NCI-H345 (cell line): ENCODE measurements around the gene PHF20.
"Not testable (repeated sequence)": the region's sequence is repeated elsewhere in the genome, so short reads cannot be mapped to it uniquely, and the experiment has no call there.

ENCODE experiments used
- DNase-seq: peaks from one replicate; lab custom pipeline; 2025; lab: John Stamatoyannopoulos, UW

The PHF20 gene

DNA sequence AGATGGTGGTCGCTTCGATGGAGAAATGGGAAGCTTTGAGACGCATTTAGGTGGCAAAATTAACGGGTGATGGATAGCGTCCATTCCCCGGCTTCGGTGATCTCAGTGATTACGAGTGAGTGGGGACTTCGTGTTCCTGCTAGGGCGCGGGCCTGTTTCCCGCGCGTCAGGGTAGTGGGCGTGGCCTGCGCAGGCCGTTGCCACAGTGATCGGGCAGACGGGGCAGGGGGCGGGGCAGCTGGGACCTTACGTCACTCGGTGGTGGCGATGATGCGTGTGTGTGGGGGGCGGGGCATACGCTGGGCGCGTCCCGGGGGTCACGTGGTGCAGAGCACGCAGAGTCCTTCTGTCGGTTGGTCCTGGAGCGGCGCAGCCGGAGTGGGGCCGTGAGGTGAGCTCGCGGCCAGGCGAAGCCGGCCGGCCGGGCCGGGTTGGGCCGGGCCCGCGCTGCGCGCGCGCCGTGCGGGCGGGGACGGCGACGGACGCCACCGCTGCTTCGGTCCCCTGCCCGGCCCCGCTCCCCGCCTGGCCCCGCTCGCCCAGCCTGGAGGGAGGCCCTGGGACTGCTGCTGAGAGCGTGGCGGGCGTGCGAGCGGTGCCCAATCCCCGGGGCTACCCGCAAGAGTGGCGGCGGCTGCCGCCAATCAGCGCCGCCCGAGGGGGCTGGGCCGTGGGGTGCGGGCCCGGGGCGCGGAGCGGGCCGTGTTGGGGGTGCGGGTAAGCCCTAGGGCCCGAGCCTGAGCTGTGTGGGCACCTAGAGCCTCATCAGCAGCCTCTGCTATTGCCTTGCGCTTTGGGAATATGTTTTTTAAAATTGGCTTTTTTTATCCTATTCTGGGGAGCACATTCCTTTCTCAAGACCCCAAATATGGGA lies at the start of gene PHF20:
Gene PHF20 (plus strand): TSS at position 327 of the 874 bp plus-strand sequence. CDS start 29,508 bp downstream, outside the sequence.
- peak; percentile 97 for DNase-seq

DNA sequence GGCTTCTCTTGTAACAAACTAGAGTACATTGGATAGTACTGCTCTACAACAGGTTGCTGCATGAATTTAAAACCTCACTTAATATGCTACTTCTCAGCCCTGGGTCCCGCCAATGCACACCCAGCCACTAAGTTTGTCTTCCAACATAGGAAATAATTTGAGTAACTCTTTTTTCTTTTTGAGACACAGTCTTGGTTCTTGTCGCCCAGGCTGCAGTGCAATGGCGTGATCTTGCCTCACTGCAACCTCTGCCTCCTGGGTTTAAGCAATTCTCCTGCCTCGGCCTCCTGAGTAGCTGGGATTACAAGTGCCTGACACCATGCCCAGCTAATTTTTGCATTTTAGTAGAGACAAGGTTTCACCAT lies 48.6 kb upstream of the PHF20 start:
- DNase-seq, result not testable (repeated sequence)

DNA sequence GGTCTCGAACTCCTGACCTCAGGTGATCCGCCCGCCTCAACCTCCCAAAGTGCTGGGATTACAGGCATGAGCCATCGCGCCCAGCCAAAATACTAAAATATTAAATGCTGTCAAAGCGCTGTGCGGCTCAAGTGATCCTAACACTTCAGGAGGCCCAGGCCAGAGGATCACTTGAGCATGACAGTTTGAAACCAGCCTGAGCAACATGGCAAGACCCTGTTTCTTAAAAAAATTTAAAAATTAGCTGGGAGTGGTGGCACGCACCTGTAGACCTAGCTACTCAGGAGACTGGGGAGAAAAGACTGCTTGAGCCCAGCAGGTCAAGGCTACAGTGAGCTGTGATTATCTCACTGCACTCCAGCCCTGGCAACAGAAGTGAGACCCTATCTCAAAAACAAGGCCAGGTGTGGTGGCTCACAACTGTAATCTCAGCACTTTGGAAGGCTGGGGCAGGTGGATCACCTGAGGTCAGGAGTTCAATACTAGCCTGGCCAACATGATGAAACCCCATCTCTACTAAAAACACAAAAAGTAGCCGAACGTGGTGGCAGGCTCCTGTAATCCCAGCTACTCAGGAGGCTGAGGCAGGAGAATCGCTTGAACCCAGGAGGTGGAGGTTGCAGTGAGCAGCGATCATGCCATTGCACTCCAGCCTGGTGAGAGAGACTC lies 48.0 kb upstream of the PHF20 start:
- DNase-seq, result not testable (repeated sequence)

DNA sequence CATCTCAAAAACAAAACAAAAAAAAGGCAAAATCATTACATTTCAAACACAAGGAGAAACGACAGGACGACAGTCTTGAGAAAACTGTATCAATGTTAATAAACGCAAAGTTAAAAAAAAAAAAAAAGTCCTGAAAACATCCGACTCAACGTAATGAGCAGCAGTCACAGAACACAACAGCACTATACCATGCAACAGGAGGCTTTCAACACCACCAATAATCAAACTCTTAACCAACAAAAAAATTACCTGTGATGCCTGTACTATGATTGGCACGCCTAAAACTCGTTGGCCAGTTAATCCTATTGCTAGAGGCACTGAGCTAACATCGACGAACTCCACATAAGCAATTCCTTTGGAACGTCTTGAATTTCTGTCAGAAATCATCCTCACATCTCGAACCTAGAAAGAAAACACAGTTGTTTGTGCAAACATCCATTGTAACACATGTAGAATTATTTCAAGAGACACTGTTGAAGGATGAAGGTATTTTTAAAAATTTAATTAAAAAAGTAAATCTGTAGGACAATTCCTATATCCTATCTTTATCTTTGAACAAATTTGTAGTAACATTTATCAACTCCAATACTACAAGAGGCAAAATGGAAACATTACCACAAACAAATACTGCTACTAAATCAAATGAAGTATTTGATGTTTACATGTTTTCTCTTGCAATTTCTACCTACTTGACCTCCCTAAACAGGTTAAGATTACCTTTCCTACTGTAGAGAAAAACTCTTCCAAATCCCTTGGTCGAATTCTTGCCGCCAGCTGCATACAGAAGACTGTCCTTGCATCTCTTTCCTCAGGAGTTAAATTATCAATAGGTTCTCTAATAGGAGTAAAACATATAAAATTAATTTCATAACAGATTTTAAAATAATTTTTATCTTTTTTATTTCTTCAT lies 47.2 kb upstream of the PHF20 start:
- no peak for DNase-seq

DNA sequence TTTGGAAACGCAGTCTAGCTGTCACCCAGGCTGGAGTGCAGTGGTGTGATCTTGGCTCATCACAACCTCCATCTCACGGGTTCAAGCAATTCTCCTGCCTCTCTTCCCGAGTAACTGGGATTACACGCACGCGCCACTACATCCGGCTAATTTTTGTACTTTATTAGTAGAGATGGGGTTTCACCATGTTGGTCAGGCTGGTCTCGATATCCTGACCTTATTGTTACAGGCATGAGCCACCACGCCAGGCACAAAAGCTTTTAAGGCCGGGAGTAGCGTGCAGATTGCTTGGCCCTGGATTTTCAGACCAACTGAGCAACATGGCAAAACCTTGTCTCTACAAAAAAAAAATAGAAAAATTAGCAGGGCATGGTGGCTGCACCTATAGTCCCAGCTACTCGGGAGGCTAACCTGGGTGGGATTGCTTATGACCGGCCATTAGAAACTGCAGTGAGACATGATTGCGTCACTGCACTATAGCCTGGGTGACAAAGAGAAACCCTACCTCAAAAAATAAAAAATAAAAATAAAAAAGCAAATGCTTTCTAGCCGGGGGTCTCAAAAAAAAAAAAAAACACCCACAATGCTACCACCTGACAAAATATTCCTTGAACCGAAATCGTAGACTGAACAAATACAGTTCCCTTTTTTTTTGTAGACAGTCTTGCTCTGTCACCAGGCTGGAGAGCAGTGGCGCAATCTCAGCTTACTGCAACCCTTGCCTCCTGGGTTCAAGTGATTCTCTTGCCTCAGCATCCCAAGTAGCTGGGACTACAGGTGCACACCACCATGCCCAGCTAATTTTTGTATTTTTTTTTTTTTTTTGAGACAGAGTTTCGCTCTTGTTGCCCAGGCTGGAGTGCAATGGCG lies 44.7 kb upstream of the PHF20 start:
- DNase-seq, result no peak

DNA sequence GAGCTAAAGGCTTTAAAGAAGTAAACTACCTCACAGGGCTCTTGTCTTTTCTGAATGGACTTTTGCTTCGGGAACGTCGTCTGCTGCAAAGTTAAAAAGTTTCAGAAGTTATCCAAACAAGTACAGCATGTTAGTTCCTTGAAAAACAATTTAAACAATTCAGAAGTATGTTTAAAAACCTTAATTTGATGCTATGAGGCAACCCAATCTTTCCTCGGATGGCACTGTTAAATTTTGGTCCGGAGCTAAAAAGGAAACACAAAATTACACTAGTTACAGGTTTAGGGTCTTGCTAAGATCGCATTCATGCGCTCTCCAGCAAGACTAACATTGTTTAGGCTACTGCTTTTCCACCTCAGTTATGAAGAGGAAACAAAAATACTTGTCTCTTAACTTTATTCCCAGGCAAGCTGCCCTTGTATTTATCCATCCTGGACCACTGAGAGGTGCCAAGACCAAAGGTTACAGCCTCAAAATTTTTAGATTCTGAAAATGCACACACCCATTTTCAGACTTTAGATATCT lies 42.5 kb upstream of the PHF20 start:
- DNase-seq, result no peak

DNA sequence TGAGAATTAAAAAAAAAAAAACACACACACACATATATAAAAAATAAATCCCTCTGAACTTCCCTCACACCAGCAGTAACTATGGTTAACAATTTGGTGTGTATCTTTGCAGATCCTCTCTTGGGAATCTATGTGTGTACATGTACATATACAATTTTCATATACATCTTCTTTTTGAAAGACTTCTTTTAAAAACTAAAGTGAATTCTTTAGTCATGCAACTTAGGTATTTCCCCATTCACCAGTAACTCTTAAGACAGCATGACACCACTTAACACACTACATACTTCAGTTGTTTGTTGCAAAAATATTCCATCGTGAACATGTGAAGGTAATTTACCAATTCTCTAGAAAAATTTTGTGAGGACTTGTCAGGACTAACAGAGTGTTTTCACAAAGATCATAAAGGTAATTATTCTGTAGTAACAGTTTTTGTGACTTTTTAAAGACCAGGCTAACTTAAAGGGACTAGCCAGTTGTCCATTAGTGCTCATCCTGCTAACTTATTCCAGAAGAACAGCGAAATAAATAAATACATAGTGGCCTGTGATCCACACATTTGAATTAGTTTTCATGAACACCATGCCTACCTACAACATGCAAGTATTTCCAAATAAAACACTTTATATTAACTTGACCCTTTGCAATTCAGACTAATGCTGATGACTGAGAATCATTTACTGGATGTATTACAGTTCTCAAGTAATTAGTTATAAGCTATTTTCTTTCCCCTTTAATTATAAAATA lies 41.8 kb upstream of the PHF20 start:
- DNase-seq, result no peak

DNA sequence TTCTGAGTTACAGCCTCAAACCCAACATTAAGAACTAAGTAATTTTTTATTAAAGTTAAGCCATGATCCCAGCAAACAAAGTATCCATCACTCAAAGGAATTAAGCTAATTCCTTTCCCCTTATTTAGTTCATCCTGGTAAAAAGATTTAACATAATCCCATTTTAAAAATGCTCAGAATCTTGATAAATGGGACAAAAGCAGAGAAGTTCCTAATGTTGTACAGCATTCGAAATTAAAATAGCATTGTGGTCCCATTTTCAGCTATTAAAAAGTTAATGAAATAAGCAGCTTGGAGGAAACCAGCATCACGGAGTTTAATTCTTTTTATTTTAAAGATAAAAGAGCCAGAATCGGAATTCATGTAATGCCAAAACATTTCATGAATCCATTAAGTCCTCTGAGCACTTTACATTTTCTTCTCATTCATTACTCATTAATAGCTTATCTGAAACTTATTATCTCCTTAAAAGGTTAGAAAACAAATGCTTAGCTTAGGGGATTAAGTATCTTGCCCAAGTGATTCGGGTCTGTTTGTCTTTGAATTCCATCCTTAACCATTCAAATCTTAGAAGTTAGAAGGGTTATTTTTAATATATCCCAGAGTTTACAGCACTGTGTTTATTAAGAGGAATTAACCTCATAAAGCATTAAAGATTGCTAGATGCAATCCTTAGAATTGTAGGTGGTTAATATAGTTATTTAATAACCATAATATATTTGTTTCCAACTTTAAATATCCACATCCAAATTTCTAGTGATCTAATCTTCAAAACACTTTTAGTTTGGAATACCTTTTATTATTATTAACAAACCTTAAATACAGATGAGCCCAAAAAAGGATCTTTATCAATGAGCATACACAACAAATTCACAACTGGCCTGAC lies 41.0 kb upstream of the PHF20 start:
- no peak for DNase-seq

DNA sequence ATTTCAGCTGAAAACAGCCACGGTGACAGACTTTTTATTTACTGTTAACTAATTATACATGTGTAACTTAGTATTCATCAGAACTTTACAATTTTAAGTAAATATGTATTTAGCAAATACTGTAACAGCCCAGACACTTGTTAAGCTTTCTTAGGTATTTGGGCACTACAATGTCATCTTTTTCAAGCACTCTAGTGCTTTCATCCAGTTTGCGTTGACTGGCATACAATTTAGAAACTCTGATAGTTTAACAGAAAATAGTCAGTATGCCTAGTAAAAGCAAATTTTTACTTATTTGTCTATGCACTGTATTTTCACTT lies 40.4 kb upstream of the PHF20 start:
- no peak for DNase-seq

DNA sequence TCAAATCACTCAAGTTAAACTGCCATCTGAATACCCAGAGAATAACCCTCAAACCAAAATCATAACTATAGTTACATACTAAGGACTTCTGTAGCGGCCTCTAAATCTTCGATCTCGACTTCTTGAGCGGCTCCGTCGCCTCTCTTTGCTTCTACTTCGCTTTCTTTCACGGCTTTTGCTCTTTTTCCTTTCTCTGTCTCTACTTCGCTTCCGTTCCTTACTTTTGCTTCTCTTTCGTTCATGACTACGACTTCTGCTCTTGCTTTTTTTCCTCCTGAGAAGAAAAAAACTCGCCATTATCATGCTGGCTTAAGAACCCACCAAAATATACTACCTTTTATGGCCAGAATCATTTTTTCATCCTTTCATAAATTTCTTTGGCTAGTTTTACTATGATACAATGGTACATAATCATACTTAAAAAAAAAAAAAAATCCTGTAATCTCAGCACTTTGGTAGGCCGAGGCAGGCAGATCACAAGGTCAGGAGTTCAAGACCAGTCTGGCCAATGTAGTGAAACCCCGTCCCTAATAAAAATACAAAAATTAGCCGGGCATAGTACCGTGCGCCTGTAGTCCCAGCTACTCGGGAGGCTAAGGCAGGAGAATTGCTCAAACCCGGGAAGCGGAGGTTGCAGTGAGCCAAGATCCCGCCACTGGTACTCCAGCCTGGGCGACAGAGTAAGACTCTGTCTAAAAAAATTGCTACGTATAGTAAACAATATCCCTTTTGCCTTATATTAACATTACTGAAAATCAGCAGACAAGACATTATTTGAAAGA lies 39.8 kb upstream of the PHF20 start:
- DNase-seq, result no peak

DNA sequence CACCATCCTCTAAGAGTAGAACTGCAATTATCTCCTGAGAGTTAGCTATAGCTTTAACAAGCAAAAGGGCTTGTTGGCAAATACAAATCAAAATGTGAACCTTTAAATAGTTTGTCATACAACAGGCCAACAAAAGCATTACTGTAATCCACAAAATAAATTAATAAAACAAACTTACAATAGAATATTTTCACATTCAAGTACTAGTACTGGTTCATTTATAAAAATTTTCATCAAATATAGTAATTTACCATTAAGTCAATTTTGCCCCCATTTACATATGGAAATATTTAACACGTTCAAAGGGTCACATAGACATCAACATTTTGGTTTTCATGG lies 39.2 kb upstream of the PHF20 start:
- no peak for DNase-seq

DNA sequence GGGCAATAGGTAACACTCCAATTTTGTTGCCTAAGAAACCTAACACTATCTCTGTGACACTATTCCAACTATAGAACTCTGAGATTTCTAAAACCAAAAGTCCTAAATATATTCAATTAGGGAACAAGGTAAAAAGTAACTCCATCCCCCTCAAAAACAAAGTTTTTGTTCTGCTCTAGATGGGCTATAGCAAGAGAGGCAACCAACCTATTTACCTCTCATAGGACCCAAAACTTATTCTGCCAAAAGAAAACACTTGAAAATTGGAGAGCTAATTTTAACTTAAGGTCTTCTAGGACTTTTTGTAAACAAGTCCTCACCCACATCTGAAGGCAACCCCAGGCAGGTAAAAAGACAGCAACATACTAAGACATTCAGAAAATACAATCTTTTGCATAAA lies 37.4 kb upstream of the PHF20 start:
- DNase-seq, result no peak

DNA sequence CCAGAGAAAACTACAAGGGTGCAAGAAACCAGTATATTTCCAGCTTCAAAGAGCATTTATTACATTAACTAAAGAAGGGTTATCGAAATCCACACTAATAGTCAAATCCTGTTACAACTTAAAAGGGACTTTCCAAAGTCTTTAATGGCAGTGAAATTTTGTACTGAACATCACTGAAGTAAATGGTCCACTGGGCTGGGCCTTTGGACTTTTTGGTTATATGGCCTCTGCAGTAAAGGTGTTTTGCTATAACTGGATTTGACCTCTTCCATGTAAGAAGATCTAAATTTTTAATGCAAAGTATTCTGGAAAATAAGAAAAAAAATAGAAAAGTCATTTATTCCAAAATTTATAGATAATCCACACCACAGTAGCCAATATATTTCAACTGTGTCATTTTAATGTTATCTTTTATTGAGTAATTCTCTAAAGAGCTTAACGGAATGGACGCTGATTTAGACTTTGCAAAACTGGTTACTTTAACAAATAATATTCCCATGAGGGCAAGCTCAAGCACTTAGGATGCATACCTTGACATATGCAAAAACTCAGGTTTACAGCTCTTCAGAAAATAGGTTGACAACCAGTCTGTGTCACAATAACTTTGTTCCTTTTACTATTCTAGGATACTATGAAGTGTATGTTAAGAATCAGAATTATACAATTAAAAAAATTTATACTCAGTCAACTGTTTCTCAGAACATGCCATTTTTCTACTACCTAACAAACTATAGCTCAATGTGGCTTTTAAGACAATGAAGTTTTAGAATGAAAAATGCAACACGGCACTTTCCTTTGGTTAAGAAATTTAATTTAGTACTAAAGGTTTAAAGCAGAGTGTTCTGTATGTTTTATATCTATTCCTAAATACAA lies 36.8 kb upstream of the PHF20 start:
- DNase-seq, result no peak

DNA sequence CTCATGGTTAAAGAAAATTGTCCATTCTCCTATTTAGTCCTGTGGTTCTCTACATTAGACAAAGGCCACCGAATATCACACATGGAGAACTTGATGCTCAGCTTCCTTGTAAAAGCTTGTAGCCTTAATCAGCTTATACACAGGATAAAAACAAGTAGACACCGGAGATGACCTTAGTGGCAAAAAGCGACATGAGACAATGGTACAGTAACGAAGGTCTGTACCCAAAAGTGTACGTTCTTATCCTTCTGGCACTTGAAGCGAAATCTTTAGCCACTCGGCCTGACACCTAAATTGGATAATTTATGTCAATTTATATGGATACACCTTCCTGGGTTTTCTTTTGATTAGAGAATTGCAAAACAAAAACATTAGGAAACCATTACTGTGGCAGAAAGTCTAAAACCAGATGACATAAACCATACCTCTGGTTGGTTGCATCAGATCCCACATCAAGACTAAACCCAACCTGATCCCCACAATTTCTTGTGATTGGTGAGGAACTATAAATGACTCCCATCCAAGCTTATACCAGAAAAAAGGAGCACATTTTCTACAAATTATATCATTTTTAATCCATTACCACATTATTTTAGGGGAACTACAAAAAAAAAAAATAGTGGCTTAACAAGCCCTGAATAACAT lies 35.9 kb upstream of the PHF20 start:
- DNase-seq, result no peak

DNA sequence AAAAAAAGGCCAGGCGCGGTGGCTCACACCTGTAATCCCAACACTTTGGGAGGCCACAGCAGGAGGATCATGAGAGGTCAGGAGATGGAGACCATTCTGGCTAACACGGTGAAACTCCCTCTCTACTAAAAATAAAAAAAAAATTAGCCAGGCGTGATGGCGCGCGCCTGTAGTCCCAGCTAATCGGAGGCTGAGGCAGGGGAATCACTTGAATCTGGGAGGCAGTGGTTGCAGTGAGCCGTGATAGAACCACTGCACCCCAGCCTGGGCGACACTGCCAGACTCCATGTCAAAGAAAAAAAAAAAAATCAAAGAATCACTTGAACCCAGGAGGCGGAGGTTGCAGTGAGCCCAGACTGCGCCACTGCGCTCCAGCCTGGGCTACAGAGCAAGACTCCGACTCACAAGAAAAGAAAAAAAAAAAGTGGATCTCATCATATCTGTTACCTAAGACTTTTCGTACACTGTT lies 33.9 kb upstream of the PHF20 start:
- DNase-seq, result no peak

DNA sequence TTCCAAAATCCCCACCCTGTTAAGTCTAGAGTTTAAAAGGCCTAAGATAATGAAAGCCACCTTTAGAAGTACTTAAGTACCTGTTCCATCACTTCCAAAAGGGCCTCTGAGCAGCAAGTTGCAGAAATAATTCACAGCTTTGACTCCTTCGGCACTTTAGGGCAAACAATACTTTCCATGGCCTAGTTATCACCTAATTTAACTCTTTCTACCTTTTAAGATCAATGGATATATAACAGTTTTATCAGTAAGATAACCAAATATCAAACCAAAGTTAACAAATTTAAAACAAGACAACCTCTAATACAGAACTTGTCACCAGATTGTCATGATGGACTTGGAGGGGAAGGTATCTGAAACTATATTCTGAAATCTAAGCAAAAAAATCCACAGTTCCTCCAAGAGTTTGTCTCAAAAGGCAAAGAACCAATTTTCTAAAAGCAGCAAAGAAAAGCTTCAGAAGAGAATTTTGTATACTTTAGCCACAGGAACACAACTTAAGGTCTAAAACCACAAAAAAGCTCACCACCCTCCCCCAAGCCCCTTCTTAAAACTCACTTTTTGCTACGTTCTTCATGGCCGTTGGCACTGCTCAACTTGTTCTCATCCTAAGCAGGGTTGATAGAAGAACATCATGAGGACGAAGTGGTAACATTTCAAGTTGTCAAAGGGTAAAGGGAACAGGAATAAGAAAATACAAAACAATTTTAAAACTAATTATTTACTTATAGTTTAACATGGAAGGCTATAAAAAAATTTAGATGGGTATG lies 33.2 kb upstream of the PHF20 start:
- DNase-seq, result no peak
